Panc1 (cell line): ENCODE data around the gene TRIM8. TPM values are rescaled to one million over a fixed set of nuclear protein-coding genes. Genes with fewer than 3 reads are reported as not detected.

ENCODE experiments used
- ATAC-seq: fragments of 200-7000 bp; cut with Tn5 transposase; 2 replicates; pipeline ENCODE4 v1.9.1; 2020; ENCODE audit warnings: mild to moderate bottlenecking, moderate library complexity
- BruUV-seq: library from RNA; stranded (reverse); fragments of 400-500 nt; replicated peaks from 2 replicates; lab custom pipeline; 2021; lab: Mats Ljungman, UMichigan
- CTCF ChIA-PET: fragments of 300-600 bp; sonication (Branson Sonifier 250); formaldehyde crosslinking; loops from one replicate; lab custom pipeline; 2022; ENCODE audit warnings: antibody characterized with exemption; lab: Charles Lee
- POLR2A ChIA-PET: fragments of 300-600 bp; sonication (Branson Sonifier 250); formaldehyde crosslinking; loops from one replicate; lab custom pipeline; 2022; ENCODE audit warnings: antibody characterized with exemption; lab: Charles Lee
- DNase-seq: peaks from one replicate; pipeline ENCODE4 v3.0.0-alpha.2; 2010; ENCODE audit warnings: low read depth, low spot score
- H3K27ac ChIP-seq: 2 replicates; pipeline ENCODE4 v1.5.1; 2011; ENCODE audit warnings: mild to moderate bottlenecking, low read length, inconsistent platforms
- H3K27me3 ChIP-seq: fragments of 200-500 bp; sonication (Bioruptor generic); 2 replicates; pipeline ENCODE4 v1.6.0; 2014; ENCODE audit warnings: low read length, inconsistent platforms; ENCODE audit not compliant: control insufficient read depth, insufficient read depth
- H3K36me3 ChIP-seq: fragments of 200-500 bp; sonication (Bioruptor generic); 2 replicates; pipeline ENCODE4 v1.5.1; 2014; ENCODE audit warnings: inconsistent platforms, mild to moderate bottlenecking, low read length, moderate library complexity; ENCODE audit not compliant: control insufficient read depth, insufficient read depth
- H3K4me1 ChIP-seq: 2 replicates; pipeline ENCODE4 v1.5.1; 2011; ENCODE audit warnings: inconsistent platforms, mild to moderate bottlenecking, low read length, moderate library complexity; ENCODE audit not compliant: control insufficient read depth, insufficient read depth
- H3K4me3 ChIP-seq, 2 experiments: 2 replicates each; pipeline ENCODE4 v1.5.1; 2011 to 2012; ENCODE audit warnings: low read depth in 2 of 2, low read length in 2 of 2, mild to moderate bottlenecking in 2 of 2, inconsistent platforms in 1 of 2, moderate library complexity in 1 of 2
- H3K9me3 ChIP-seq: fragments of 200-500 bp; sonication (Bioruptor generic); 2 replicates; pipeline ENCODE4 v1.5.1; 2014; ENCODE audit warnings: low read depth, mild to moderate bottlenecking, inconsistent platforms, low read length, moderate library complexity; ENCODE audit not compliant: control insufficient read depth, insufficient read depth
- POLR2AphosphoS5 ChIP-seq: IDR thresholded peaks from 2 replicates; pipeline ENCODE4 v1.6.1; 2012; ENCODE audit warnings: mild to moderate bottlenecking, low read depth, low read length, moderate library complexity
- SIN3A ChIP-seq: IDR thresholded peaks from 2 replicates; pipeline ENCODE4 v1.6.1; 2012; ENCODE audit warnings: low read depth, mild to moderate bottlenecking, low read length, moderate library complexity, borderline replicate concordance; ENCODE audit not compliant: insufficient read depth
- TCF7L2 ChIP-seq: IDR thresholded peaks from 2 replicates; pipeline ENCODE4 v1.6.1; 2011; ENCODE audit warnings: mild to moderate bottlenecking, low read depth, low read length, inconsistent platforms
- in situ Hi-C: cut with HindIII; loops from 2 replicates; pipeline ENCODE4 v1.10.0; 2016; ENCODE audit warnings: low sequenced_read_pairs, low pct_unique_long_range_greater_than_20kb
- intact Hi-C: fragments of 100-400 bp; cut with micrococcal nuclease; formaldehyde crosslinking; loops from one replicate; pipeline ENCODE4 v1.10.0; 2022; ENCODE audit not compliant: unreplicated experiment
- total RNA-seq: library from RNA; stranded (reverse); gene quantifications from one replicate; pipeline ENCODE4 v1.2.1, GENCODE V29; 2021; ENCODE audit not compliant: unreplicated experiment
- TF ChIP-seq, protein P1 (sequence below), 2 experiments: IDR thresholded peaks; 2 replicates each; pipeline ENCODE4 v1.6.1; 2011 to 2012; ENCODE audit warnings: low read depth in 2 of 2, control low read depth in 1 of 2, low read length in 1 of 2, mild to moderate bottlenecking in 1 of 2, moderate library complexity in 1 of 2; ENCODE audit not compliant: insufficient read depth in 1 of 2
- TF ChIP-seq, protein P2 (sequence below): fragments of 450-650 bp; IDR thresholded peaks from 2 replicates; pipeline ENCODE4 v1.5.1; 2017; ENCODE audit warnings: mild to moderate bottlenecking

TRIM8 gene
- total RNA-seq, 1 experiment from 2014 or later, result 54.4 TPM

DNA sequence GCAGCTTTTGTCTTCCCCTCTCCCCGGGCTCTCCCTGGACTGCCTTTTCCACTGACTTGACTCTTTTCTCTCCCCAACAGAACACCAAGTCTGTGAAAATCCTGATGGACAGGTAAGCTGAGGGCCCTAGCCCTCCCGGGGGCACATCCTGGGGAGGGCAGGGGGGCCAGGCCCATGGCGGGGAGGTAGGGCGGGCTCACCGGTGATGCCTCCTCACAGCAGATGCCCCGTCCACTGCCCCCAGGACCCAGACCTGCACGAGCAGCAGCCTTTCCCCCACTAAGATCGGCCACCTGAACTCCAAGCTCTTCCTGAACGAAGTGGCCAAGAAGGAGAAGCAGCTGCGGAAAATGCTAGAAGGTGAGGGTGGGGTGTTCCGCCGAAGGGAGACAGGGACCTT lies 11.7 kb downstream of the TRIM8 start:
- Histone ChIP-seq H3K4me1 (peaks cover 23% of the 10 kb centered on the region), H3K36me3 (peaks cover 7% of the 10 kb centered on the region; the same call in 1 of the 2 replicates), H3K9me3 (no peaks in the 10 kb centered on the region), H3K27ac (no peak overlapping the region), H3K27me3 (no peaks in the 10 kb centered on the region), H3K4me3 (no peak overlapping the region)
- in situ Hi-C loops (no loop called here), intact Hi-C loops (no loop called here)
- no peak for ATAC-seq
- ChIA-PET CTCF (no interaction called here), POLR2A (no interaction called here)
- DNase-seq, result no peak
- no TSS peak for BruUV-seq
- TF ChIP-seq, protein P1, sequence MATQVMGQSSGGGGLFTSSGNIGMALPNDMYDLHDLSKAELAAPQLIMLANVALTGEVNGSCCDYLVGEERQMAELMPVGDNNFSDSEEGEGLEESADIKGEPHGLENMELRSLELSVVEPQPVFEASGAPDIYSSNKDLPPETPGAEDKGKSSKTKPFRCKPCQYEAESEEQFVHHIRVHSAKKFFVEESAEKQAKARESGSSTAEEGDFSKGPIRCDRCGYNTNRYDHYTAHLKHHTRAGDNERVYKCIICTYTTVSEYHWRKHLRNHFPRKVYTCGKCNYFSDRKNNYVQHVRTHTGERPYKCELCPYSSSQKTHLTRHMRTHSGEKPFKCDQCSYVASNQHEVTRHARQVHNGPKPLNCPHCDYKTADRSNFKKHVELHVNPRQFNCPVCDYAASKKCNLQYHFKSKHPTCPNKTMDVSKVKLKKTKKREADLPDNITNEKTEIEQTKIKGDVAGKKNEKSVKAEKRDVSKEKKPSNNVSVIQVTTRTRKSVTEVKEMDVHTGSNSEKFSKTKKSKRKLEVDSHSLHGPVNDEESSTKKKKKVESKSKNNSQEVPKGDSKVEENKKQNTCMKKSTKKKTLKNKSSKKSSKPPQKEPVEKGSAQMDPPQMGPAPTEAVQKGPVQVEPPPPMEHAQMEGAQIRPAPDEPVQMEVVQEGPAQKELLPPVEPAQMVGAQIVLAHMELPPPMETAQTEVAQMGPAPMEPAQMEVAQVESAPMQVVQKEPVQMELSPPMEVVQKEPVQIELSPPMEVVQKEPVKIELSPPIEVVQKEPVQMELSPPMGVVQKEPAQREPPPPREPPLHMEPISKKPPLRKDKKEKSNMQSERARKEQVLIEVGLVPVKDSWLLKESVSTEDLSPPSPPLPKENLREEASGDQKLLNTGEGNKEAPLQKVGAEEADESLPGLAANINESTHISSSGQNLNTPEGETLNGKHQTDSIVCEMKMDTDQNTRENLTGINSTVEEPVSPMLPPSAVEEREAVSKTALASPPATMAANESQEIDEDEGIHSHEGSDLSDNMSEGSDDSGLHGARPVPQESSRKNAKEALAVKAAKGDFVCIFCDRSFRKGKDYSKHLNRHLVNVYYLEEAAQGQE (IDR thresholded peaks at IDR 0.05; ENCODE audit: insufficient read depth in 1 of 2, low read depth in 2 of 2, low read length in 1 of 2), result no peak
- TF ChIP-seq SIN3A, result no peak
- no peak for TF ChIP-seq TCF7L2
- no peak for TF ChIP-seq POLR2AphosphoS5

DNA sequence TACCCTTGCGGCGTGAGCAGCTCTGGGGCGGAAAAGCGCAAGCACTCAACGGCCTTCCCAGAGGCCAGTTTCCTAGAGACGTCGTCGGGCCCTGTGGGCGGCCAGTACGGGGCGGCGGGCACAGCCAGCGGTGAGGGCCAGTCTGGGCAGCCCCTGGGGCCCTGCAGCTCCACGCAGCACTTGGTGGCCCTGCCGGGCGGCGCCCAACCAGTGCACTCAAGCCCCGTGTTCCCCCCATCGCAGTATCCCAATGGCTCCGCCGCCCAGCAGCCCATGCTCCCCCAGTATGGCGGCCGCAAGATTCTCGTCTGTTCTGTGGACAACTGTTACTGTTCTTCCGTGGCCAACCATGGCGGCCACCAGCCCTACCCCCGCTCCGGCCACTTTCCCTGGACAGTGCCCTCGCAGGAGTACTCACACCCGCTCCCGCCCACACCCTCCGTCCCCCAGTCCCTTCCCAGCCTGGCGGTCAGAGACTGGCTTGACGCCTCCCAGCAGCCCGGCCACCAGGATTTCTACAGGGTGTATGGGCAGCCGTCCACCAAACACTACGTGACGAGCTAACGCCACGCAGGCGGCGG lies 12.6 kb downstream of the TRIM8 start:
- ATAC-seq (no peak), DNase-seq (no peak)
- ChIA-PET CTCF (no interaction called here), POLR2A (interaction anchor here (0.6 to 0.7 kb wide), 2 partner anchors 12 to 395 kb away, joined by 3 to 11 read pairs; no protein-coding TSS in a partner anchor)
- Histone ChIP-seq H3K4me1 (peaks cover 19% of the 10 kb centered on the region), H3K9me3 (no peaks in the 10 kb centered on the region), H3K27ac (no peak overlapping the region), H3K27me3 (no peaks in the 10 kb centered on the region), H3K4me3 (no peak overlapping the region), H3K36me3 (peaks cover 7% of the 10 kb centered on the region; the same call in 1 of the 2 replicates)
- BruUV-seq, result no TSS peak
- in situ Hi-C loops (no loop called here), intact Hi-C loops (no loop called here)
- TF ChIP-seq POLR2AphosphoS5, result no peak
- TF ChIP-seq SIN3A, result no peak
- TF ChIP-seq, protein P2, sequence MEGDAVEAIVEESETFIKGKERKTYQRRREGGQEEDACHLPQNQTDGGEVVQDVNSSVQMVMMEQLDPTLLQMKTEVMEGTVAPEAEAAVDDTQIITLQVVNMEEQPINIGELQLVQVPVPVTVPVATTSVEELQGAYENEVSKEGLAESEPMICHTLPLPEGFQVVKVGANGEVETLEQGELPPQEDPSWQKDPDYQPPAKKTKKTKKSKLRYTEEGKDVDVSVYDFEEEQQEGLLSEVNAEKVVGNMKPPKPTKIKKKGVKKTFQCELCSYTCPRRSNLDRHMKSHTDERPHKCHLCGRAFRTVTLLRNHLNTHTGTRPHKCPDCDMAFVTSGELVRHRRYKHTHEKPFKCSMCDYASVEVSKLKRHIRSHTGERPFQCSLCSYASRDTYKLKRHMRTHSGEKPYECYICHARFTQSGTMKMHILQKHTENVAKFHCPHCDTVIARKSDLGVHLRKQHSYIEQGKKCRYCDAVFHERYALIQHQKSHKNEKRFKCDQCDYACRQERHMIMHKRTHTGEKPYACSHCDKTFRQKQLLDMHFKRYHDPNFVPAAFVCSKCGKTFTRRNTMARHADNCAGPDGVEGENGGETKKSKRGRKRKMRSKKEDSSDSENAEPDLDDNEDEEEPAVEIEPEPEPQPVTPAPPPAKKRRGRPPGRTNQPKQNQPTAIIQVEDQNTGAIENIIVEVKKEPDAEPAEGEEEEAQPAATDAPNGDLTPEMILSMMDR, result no peak
- no peak for TF ChIP-seq TCF7L2
- TF ChIP-seq, protein P1 (IDR thresholded peaks at IDR 0.05; ENCODE audit: insufficient read depth in 1 of 2, low read depth in 2 of 2, low read length in 1 of 2), result no peak
